Measurements from ENCODE around the gene DNAH2. TPM values are rescaled to one million over a fixed set of nuclear protein-coding genes. Genes with fewer than 3 reads are reported as not detected.

The DNAH2 gene
- total and polyA plus RNA-seq, 2 of the 13 experiments (the other 11 are each of a cell fraction or from before 2014, with no cell fraction given), result not detected

GRCh38 chr17:7856811-7857712 lies 139.5 kb downstream of the DNAH2 start, which contains the start of gene NAA38 (continued):
- TF ChIP-seq ZNF260 (CRISPR knock-in tag; IDR thresholded peaks at IDR 0.05; ENCODE audit: borderline replicate concordance, low read depth) (no peak), ZSCAN21 (CRISPR knock-in tag; IDR thresholded peaks at IDR 0.05; ENCODE audit: borderline replicate concordance) (peak; percentile 66; the same call in 1 of the 2 replicates), JARID2 (CRISPR knock-in tag; IDR thresholded peaks at IDR 0.05; ENCODE audit: insufficient replicate concordance) (peak; percentile 52), ZFX (CRISPR knock-in tag; IDR thresholded peaks at IDR 0.05; ENCODE audit: low read depth) (peak; percentile 78), MXI1 (IDR thresholded peaks at IDR 0.05; ENCODE audit: borderline replicate concordance, low read depth, low read length) (peak; percentile 85; the same call in 2 of the 3 replicates), KDM3A (CRISPR knock-in tag; IDR thresholded peaks at IDR 0.05; ENCODE audit: low read depth) (peak; percentile 61; the same call in 1 of the 2 replicates), CCAR2 (optimal IDR thresholded peaks at IDR 0.05; ENCODE audit: low read depth, low read length) (no peak), POGZ (CRISPR knock-in tag; IDR thresholded peaks at IDR 0.05) (peak; percentile 17), ZC3H13 (CRISPR knock-in tag; IDR thresholded peaks at IDR 0.05) (peak; percentile 18; the same call in 1 of the 2 replicates), MLX (CRISPR knock-in tag; IDR thresholded peaks at IDR 0.05) (no peak), ZNF552 (CRISPR knock-in tag; IDR thresholded peaks at IDR 0.05; ENCODE audit: borderline replicate concordance) (no peak), ZNF44 (CRISPR knock-in tag; IDR thresholded peaks at IDR 0.05) (peak; percentile 24; the same call in 1 of the 2 replicates), SRSF1 (optimal IDR thresholded peaks at IDR 0.05; ENCODE audit: low read depth, low read length) (no peak), NFIC (IDR thresholded peaks at IDR 0.05; ENCODE audit: low read length) (no peak), ZNF768 (CRISPR knock-in tag; IDR thresholded peaks at IDR 0.05) (0 out of 2 replicates have a peak, but pooled peaks have one; percentile 57), POLR2AphosphoS5 (IDR thresholded peaks at IDR 0.05; ENCODE audit: low read depth, low read length) (0 out of 2 replicates have a peak, but pooled peaks have one; percentile 14), ZNF839 (CRISPR knock-in tag; IDR thresholded peaks at IDR 0.05; ENCODE audit: borderline replicate concordance) (no peak), DRAP1 (CRISPR knock-in tag; IDR thresholded peaks at IDR 0.05) (0 out of 2 replicates have a peak, but pooled peaks have one; percentile 41), IRF2 (CRISPR knock-in tag; IDR thresholded peaks at IDR 0.05) (peak; percentile 71; the same call in 1 of the 2 replicates), GMEB1 (CRISPR knock-in tag; IDR thresholded peaks at IDR 0.05; ENCODE audit: borderline replicate concordance) (peak; percentile 66; the same call in 1 of the 2 replicates), BCL6 (CRISPR knock-in tag; IDR thresholded peaks at IDR 0.05) (peak; percentile 37; the same call in 1 of the 2 replicates), TERF1 (CRISPR knock-in tag; IDR thresholded peaks at IDR 0.05) (no peak), NR2F1 (CRISPR knock-in tag; IDR thresholded peaks at IDR 0.05) (no peak), RAD21 (CRISPR knock-in tag; IDR thresholded peaks at IDR 0.05) (peak; percentile 78), FIP1L1 (IDR thresholded peaks at IDR 0.05; ENCODE audit: borderline replicate concordance, insufficient read depth, low read depth, low read length) (no peak), ELF1 (CRISPR knock-in tag; IDR thresholded peaks at IDR 0.05) (peak; percentile 61)
